Smooth muscle cell (in vitro differentiated cells): ENCODE measurements around the gene LAMC3. TPM values are rescaled to one million over a fixed set of nuclear protein-coding genes. Genes with fewer than 3 reads are reported as not detected.
A peak's percentile ranks its signal among the peaks of the same experiment; 100 is the strongest.

ENCODE experiments used
- DNase-seq: peaks from one replicate; lab custom pipeline; 2025; ENCODE audit not compliant: unreplicated experiment; lab: John Stamatoyannopoulos, UW
- H2AFZ ChIP-seq: fragments of 200-600 bp; sonication (generic); 2 replicates; pipeline ENCODE4 v1.6.0; 2016; ENCODE audit warnings: antibody characterized with exemption, low read depth, mild to moderate bottlenecking
- H3F3A ChIP-seq: fragments of 200-600 bp; sonication (generic); 2 replicates; pipeline ENCODE4 v1.6.0; 2017; ENCODE audit warnings: antibody characterized with exemption, low read depth
- H3K27ac ChIP-seq: fragments of 200-600 bp; sonication (generic); 2 replicates; pipeline ENCODE4 v1.5.1; 2016; ENCODE audit warnings: low read depth, mild to moderate bottlenecking
- H3K27me3 ChIP-seq: fragments of 200-600 bp; sonication (generic); 2 replicates; pipeline ENCODE4 v1.6.1; 2016; ENCODE audit warnings: low read depth, mild to moderate bottlenecking
- H3K36me3 ChIP-seq: fragments of 200-600 bp; sonication (generic); 2 replicates; pipeline ENCODE4 v1.5.1; 2016; ENCODE audit warnings: low read depth
- H3K4me1 ChIP-seq: fragments of 200-600 bp; sonication (generic); 2 replicates; pipeline ENCODE4 v1.5.1; 2016; ENCODE audit warnings: low read depth
- H3K4me2 ChIP-seq: fragments of 200-600 bp; sonication (generic); 2 replicates; pipeline ENCODE4 v1.6.0; 2016; ENCODE audit warnings: mild to moderate bottlenecking
- H3K4me3 ChIP-seq: fragments of 200-600 bp; sonication (generic); 2 replicates; pipeline ENCODE4 v1.5.1; 2016; ENCODE audit warnings: mild to moderate bottlenecking
- H3K79me2 ChIP-seq: fragments of 200-600 bp; sonication (generic); 2 replicates; pipeline ENCODE4 v1.6.0; 2016; ENCODE audit warnings: low read depth, mild to moderate bottlenecking
- H3K9ac ChIP-seq: fragments of 200-600 bp; sonication (generic); 2 replicates; pipeline ENCODE4 v1.6.0; 2016; ENCODE audit warnings: low read depth
- H3K9me3 ChIP-seq: fragments of 200-600 bp; sonication (generic); replicated peaks from 2 replicates; pipeline ENCODE4 v1.5.1; 2016; ENCODE audit warnings: low read depth
- H4K20me1 ChIP-seq: fragments of 200-600 bp; sonication (generic); 2 replicates; pipeline ENCODE4 v1.6.0; 2016; ENCODE audit warnings: low read depth
- WGBS: methylation state at CpG from one replicate; pipeline ENCODE4 v1.1.7; 2016; ENCODE audit warnings: low lambda C conversion rate; 5-methylcytosine and 5-hydroxymethylcytosine counted together
- polyA plus RNA-seq: library from polyadenylated mRNA; unstranded; fragments of >200 nt; fragmentation: Nextera tagmentation; extraction: Ambion mirVana; gene quantifications from 2 replicates; pipeline ENCODE4 v1.2.1, GENCODE V29; 2016
- total RNA-seq: library from RNA; depleted of rRNA; stranded (reverse); fragments of >200 nt; gene quantifications from 2 replicates; pipeline ENCODE4 v1.2.3, GENCODE V29; 2014
- TF ChIP-seq, protein P1 (sequence below): fragments of 200-600 bp; sonication (generic); IDR thresholded peaks from 2 replicates; pipeline ENCODE4 v1.5.1; 2017; ENCODE audit warnings: borderline replicate concordance, mild to moderate bottlenecking, antibody characterized with exemption; ENCODE audit not compliant: insufficient read depth, poor library complexity, severe bottlenecking

LAMC3 gene
- total and polyA plus RNA-seq, 2 experiments from 2014 or later: 21.3 to 72.0 TPM

DNA sequence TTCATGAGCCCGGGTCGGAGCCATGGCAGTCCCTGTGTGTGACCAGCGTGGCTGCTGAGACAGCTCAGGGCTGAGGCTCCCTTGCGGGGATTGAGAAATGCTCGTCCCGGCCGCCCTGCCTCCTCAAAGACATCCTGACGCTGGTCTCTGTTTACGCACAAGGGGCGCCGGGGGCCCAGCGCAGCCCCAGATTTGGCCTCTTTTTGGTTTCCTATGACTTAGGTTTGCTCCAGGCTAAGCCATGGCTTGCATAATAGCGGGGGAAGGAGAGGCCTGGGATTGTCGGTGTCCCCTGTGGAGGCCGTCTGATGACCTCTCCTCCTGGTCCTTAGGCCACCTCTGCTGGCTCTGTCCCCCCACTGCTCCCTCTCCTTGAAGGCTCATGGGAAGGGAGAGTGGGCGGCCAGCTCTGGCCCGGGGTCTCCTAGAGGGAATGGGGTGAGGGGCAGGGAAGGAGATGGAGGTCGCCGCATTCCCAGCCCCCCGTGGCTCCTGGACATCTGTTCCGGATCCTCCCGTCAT is 3.5 kb downstream of the LAMC3 start:
- Histone ChIP-seq H3K4me2 (peak overlapping the region; percentile 88), H4K20me1 (no peaks in the 10 kb centered on the region), H3K9ac (peak overlapping the region; percentile 75), H2AFZ (peak overlapping the region; percentile 64), H3K4me3 (peak overlapping the region; percentile 14), H3F3A (peaks cover 9% of the 10 kb centered on the region), H3K4me1 (peaks cover 12% of the 10 kb centered on the region), H3K79me2 (peaks cover 10% of the 10 kb centered on the region), H3K36me3 (no peaks in the 10 kb centered on the region), H3K27me3 (no peaks in the 10 kb centered on the region), H3K9me3 (no peaks in the 10 kb centered on the region), H3K27ac (peak overlapping the region; percentile 91)
- DNase-seq: peak; percentile 52
- 27% methylated on average over 22 of the region's 22 CpGs for WGBS
- TF ChIP-seq, protein P1, sequence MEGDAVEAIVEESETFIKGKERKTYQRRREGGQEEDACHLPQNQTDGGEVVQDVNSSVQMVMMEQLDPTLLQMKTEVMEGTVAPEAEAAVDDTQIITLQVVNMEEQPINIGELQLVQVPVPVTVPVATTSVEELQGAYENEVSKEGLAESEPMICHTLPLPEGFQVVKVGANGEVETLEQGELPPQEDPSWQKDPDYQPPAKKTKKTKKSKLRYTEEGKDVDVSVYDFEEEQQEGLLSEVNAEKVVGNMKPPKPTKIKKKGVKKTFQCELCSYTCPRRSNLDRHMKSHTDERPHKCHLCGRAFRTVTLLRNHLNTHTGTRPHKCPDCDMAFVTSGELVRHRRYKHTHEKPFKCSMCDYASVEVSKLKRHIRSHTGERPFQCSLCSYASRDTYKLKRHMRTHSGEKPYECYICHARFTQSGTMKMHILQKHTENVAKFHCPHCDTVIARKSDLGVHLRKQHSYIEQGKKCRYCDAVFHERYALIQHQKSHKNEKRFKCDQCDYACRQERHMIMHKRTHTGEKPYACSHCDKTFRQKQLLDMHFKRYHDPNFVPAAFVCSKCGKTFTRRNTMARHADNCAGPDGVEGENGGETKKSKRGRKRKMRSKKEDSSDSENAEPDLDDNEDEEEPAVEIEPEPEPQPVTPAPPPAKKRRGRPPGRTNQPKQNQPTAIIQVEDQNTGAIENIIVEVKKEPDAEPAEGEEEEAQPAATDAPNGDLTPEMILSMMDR: no peak

DNA sequence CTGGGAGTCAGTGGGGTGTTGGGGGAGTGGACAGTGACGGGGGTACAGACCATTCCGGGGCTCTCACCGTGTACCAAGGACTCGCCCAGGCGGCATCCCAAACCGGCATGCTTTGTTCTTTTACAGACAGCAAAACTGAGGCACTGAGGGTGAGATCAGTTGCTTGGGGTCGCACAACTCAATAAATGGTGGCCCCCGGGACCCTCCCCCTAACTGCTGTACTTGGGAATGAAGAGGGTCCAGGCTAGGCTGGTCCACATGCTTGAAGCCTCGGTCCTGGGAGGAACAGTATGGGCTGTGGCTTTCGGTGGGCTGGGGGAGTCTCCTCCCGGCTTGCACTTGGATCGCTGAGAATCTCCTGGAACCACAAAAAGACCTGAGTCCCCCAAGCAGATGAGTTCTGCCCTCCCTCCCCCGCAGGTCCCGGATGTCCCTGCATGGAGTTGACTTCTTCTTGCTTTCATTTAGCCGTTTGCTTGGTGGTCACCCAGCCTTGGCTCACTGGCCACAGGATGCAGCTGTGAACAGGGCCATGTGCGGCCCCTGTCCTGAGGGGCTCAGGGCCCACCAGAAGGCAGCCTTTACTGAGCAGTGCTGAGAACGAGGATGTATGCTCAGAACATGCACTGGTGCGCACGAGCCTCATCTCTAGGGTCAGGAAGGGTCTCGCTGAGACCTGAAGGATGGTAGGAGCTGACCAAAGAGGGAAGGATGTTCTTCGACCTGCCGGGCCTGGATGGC is 4.2 kb downstream of the LAMC3 start:
- Histone ChIP-seq H2AFZ (no peak overlapping the region), H3K4me2 (peak overlapping the region; percentile 88), H3K79me2 (peaks cover 10% of the 10 kb centered on the region), H3K9me3 (no peaks in the 10 kb centered on the region), H3K4me1 (peaks cover 12% of the 10 kb centered on the region), H3K27me3 (no peaks in the 10 kb centered on the region), H3F3A (peaks cover 9% of the 10 kb centered on the region), H4K20me1 (no peaks in the 10 kb centered on the region), H3K27ac (peak overlapping the region; percentile 91), H3K9ac (peak overlapping the region; percentile 75), H3K36me3 (no peaks in the 10 kb centered on the region), H3K4me3 (no peak overlapping the region)
- DNase-seq: no peak
- 90% methylated on average over 21 of the region's 22 CpGs for WGBS
- TF ChIP-seq, protein P1: no peak

DNA sequence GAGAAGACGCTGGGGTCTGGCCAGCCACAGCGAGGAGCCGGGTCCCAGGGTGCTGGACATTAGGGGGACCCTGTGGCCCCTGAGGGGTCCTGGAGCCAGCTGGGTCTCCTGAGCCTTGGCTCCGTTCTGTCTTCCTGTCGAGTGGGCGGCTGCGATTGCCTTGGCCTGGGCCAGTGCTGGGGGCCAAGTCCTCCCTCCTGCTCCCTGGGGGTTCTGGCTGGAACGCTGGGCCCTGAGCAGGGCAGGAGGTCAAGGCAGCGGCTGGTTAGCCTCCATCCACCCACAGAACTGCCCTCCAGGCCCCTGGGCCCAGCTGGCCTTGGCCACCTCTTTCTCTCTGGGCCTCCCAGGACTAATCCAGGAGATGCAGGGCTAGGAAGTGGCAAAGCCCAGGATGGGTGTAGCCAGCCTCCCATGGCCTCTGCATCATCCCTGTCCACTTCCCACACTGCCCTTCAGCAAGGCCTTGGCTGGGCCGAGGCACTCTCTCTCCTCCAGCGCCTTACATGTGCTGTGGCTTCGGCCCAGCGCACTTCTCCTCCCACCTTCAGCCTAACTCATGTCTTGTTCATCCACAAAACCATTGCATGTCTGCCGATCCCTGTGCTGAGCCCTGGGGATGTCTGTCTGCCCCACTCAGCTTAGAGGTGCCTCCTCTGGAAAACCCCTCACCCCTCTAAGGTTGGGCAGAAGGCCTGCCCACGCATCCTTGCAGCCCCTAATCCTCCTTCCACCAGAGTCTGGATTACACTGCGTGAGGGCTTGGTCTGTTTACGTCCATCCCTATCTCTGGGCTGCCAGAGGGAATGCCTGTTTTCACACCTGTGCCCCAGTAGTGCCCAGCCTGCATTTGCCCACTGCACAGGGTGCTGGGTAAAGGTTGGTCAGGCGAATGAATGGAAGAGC is 5.0 kb downstream of the LAMC3 start:
- WGBS: 57% methylated on average over 18 of the region's 18 CpGs
- peaks cover 10% of the 10 kb centered on the region for H3K79me2 ChIP-seq
- no peaks in the 10 kb centered on the region for H3K27me3 ChIP-seq
- no peak overlapping the region for H2AFZ ChIP-seq
- TF ChIP-seq, protein P1: no peak
- H3K9ac ChIP-seq: no peak overlapping the region
- no peaks in the 10 kb centered on the region for H4K20me1 ChIP-seq
- peak overlapping the region; percentile 91 for H3K27ac ChIP-seq
- H3K4me1 ChIP-seq: peaks cover 12% of the 10 kb centered on the region
- H3K36me3 ChIP-seq: no peaks in the 10 kb centered on the region
- no peak overlapping the region for H3K4me3 ChIP-seq
- peaks cover 9% of the 10 kb centered on the region for H3F3A ChIP-seq
- no peaks in the 10 kb centered on the region for H3K9me3 ChIP-seq
- DNase-seq: no peak
- H3K4me2 ChIP-seq: peak overlapping the region; percentile 88
